H1 (cell line): ENCODE measurements around the gene HSPBP1. TPM values are rescaled to one million over a fixed set of nuclear protein-coding genes. Genes with fewer than 3 reads are reported as not detected.

Source experiments
- CTCF ChIA-PET: fragments of 300-600 bp; sonication (Branson Sonifier 250); formaldehyde crosslinking; loops from one replicate; lab custom pipeline; 2021; ENCODE audit not compliant: partially characterized antibody; lab: Charles Lee
- POLR2A ChIA-PET: fragments of 300-600 bp; sonication (Branson Sonifier 250); formaldehyde crosslinking; loops from one replicate; lab custom pipeline; 2021; ENCODE audit warnings: inconsistent platforms; ENCODE audit not compliant: partially characterized antibody; lab: Charles Lee
- DNase-seq, 2 experiments: peaks; one replicate each; pipeline versions ENCODE4 v3.0.0 to v3.0.0-alpha.2; 2010 to 2022; ENCODE audit warnings: low spot score in 2 of 2, low read depth in 1 of 2, mixed read lengths in 1 of 2
- FAIRE-seq: peaks from 2 replicates; lab custom pipeline; 2011; peaks lifted over from hg19 to GRCh38; lab: Jason Lieb, UNC
- H2AFZ ChIP-seq: 2 replicates; pipeline ENCODE4 v1.8.1; 2012; ENCODE audit warnings: low read length, inconsistent platforms
- H2AK5ac ChIP-seq: 2 replicates; pipeline ENCODE4 v1.6.1; 2013; ENCODE audit warnings: low read depth, low read length
- H2BK120ac ChIP-seq: replicated peaks from 2 replicates; pipeline ENCODE3; 2013; ENCODE audit warnings: low read depth, low read length, inconsistent platforms
- H2BK12ac ChIP-seq: 2 replicates; pipeline ENCODE4 v1.6.1; 2013; ENCODE audit warnings: low read depth, low read length
- H2BK15ac ChIP-seq: 2 replicates; pipeline ENCODE4 v1.6.1; 2013; ENCODE audit warnings: low read length
- H2BK20ac ChIP-seq: 2 replicates; pipeline ENCODE4 v1.6.1; 2013; ENCODE audit warnings: low read length
- H2BK5ac ChIP-seq: 2 replicates; pipeline ENCODE4 v1.6.1; 2013; ENCODE audit warnings: low read depth, low read length
- H3K14ac ChIP-seq: 2 replicates; pipeline ENCODE4 v1.6.1; 2013; ENCODE audit warnings: inconsistent platforms; ENCODE audit not compliant: insufficient read length
- H3K18ac ChIP-seq: 2 replicates; pipeline ENCODE4 v1.6.1; 2013; ENCODE audit warnings: low read length; ENCODE audit errors: extremely low read depth
- H3K23ac ChIP-seq: 2 replicates; pipeline ENCODE4 v1.6.1; 2013; ENCODE audit warnings: inconsistent platforms; ENCODE audit not compliant: insufficient read length
- H3K23me2 ChIP-seq: 2 replicates; pipeline ENCODE4 v1.6.1; 2013; ENCODE audit warnings: low read depth, low read length
- H3K27ac ChIP-seq: 2 replicates; pipeline ENCODE4 v1.6.1; 2011; ENCODE audit warnings: low read depth, low read length, inconsistent platforms
- H3K27me3 ChIP-seq, 4 experiments: replicated peaks in 1 of 4; 1 replicate in 1 of 4; 2 replicates in 3 of 4; pipeline versions ENCODE4 v1.6.1 to v1.8.1; 2011 to 2013; ENCODE audit warnings: low read length in 3 of 4, mild to moderate bottlenecking in 3 of 4, inconsistent platforms in 2 of 4, mixed read lengths in 2 of 4, moderate library complexity in 1 of 4; ENCODE audit not compliant: control insufficient read depth in 3 of 4, insufficient read depth in 3 of 4; ENCODE audit errors: extremely low read depth in 1 of 4
- H3K36me3 ChIP-seq, 4 experiments: 2 replicates each; pipeline versions ENCODE4 v1.6.1 to v1.8.1; 2011 to 2013; ENCODE audit warnings: mild to moderate bottlenecking in 4 of 4, low read length in 3 of 4, moderate library complexity in 2 of 4, control low read depth in 1 of 4, inconsistent platforms in 1 of 4; ENCODE audit not compliant: insufficient read depth in 4 of 4, control insufficient read depth in 2 of 4
- H3K4ac ChIP-seq: replicated peaks from 2 replicates; pipeline ENCODE3; 2013; ENCODE audit warnings: low read length, low read depth, mixed read lengths, inconsistent platforms; ENCODE audit not compliant: insufficient read length
- H3K4me1 ChIP-seq, 4 experiments: replicated peaks in 1 of 4; 1 replicate in 1 of 4; 2 replicates in 3 of 4; pipeline versions ENCODE4 v1.6.1 to v1.8.1; 2011 to 2013; ENCODE audit warnings: low read length in 3 of 4, inconsistent platforms in 2 of 4, mixed read lengths in 1 of 4; ENCODE audit not compliant: insufficient read depth in 4 of 4, control insufficient read depth in 3 of 4
- H3K4me2 ChIP-seq, 2 experiments: 2 replicates each; pipeline versions ENCODE4 v1.6.1 to v1.8.1; 2011 to 2013; ENCODE audit warnings: low read depth in 2 of 2, low read length in 2 of 2, control low read depth in 1 of 2, inconsistent platforms in 1 of 2, mild to moderate bottlenecking in 1 of 2; ENCODE audit not compliant: insufficient read depth in 1 of 2
- H3K4me3 ChIP-seq, 4 experiments: fragments of 200-600, 300-600 bp in 1 of 4; sonication (generic), shearing (Covaris generic), sonication (Bioruptor Twin) in 1 of 4; 2 replicates each; pipeline versions ENCODE4 v1.5.1 to v1.8.1; 2011 to 2016; ENCODE audit warnings: low read length in 4 of 4, low read depth in 3 of 4, control low read depth in 2 of 4, inconsistent platforms in 2 of 4, mild to moderate bottlenecking in 2 of 4, mixed read lengths in 1 of 4, moderate library complexity in 1 of 4; ENCODE audit not compliant: insufficient read depth in 2 of 4; ENCODE audit errors: extremely low read depth in 1 of 4
- H3K56ac ChIP-seq: replicated peaks from 2 replicates; pipeline ENCODE3; 2013; ENCODE audit warnings: low read depth, mild to moderate bottlenecking, mixed read lengths, low read length, inconsistent platforms; ENCODE audit not compliant: insufficient read length
- H3K79me1 ChIP-seq: 2 replicates; pipeline ENCODE4 v1.6.1; 2013; ENCODE audit warnings: low read depth, low read length, control low read depth
- H3K79me2 ChIP-seq, 2 experiments: 2 replicates each; pipeline versions ENCODE4 v1.6.1 to v1.8.1; 2012 to 2013; ENCODE audit warnings: low read length in 2 of 2, mild to moderate bottlenecking in 2 of 2, inconsistent platforms in 1 of 2; ENCODE audit not compliant: insufficient read depth in 2 of 2, control insufficient read depth in 1 of 2
- H3K9ac ChIP-seq, 4 experiments: replicated peaks in 1 of 4; 1 replicate in 1 of 4; 2 replicates in 3 of 4; pipeline versions ENCODE4 v1.6.1 to v1.8.1; 2011 to 2013; ENCODE audit warnings: low read depth in 3 of 4, low read length in 3 of 4, control low read depth in 2 of 4, mild to moderate bottlenecking in 2 of 4, moderate library complexity in 2 of 4, inconsistent platforms in 1 of 4; ENCODE audit errors: extremely low read depth in 1 of 4
- H3K9me3 ChIP-seq, 2 experiments: 2 replicates each; pipeline versions ENCODE4 v1.6.1 to v1.8.1; 2012 to 2013; ENCODE audit warnings: mild to moderate bottlenecking in 2 of 2, moderate library complexity in 2 of 2, control low read depth in 1 of 2, inconsistent platforms in 1 of 2, low read depth in 1 of 2, low read length in 1 of 2, mixed read lengths in 1 of 2; ENCODE audit not compliant: insufficient read depth in 2 of 2
- H4K20me1 ChIP-seq, 2 experiments: replicated peaks in 1 of 2; 2 replicates each; pipeline versions ENCODE3 to v1.8.1; 2011 to 2013; ENCODE audit warnings: inconsistent platforms in 2 of 2, low read length in 2 of 2, mild to moderate bottlenecking in 1 of 2; ENCODE audit not compliant: insufficient read depth in 2 of 2, control insufficient read depth in 1 of 2
- H4K5ac ChIP-seq: 2 replicates; pipeline ENCODE4 v1.6.1; 2013; ENCODE audit warnings: low read length, low read depth, mixed read lengths, inconsistent platforms; ENCODE audit not compliant: insufficient read length
- H4K8ac ChIP-seq: 2 replicates; pipeline ENCODE4 v1.8.0; 2013; ENCODE audit warnings: mild to moderate bottlenecking, moderate library complexity, low read length, inconsistent platforms; ENCODE audit not compliant: insufficient read depth; ENCODE audit errors: extremely low read depth
- H4K91ac ChIP-seq: replicated peaks from 2 replicates; pipeline ENCODE3; 2013; ENCODE audit warnings: low read length, mixed read lengths, inconsistent platforms; ENCODE audit not compliant: insufficient read length
- TEAD4 ChIP-seq: IDR thresholded peaks from 2 replicates; pipeline ENCODE4 v1.6.1; 2012; ENCODE audit warnings: low read depth, low read length, inconsistent platforms, mixed read lengths
- WGBS, 2 experiments: shearing (Covaris generic) in 1 of 2; methylation state at CpG; one replicate each; pipeline versions ENCODE4 v1.1.6 to v1.1.7; 2013 to 2015; ENCODE audit warnings: low lambda C conversion rate in 2 of 2, mixed read lengths in 2 of 2, inconsistent platforms in 1 of 2, low coverage in 1 of 2, missing lambda C conversion rate in 1 of 2; ENCODE audit not compliant: insufficient replicate concordance in 2 of 2, insufficient coverage in 1 of 2, insufficient read length in 1 of 2; ENCODE audit errors: extremely low coverage in 1 of 2, missing lambda C conversion rate in 1 of 2; 5-methylcytosine and 5-hydroxymethylcytosine counted together
- polyA plus RNA-seq, 7 experiments: library from polyadenylated mRNA; depleted of rRNA in 3 of 7; stranded (reverse) in 5 of 7; unstranded in 2 of 7; fragments of >200 nt in 5 of 7; fragments of 200-250 nt in 2 of 7; gene quantifications; 1 replicate in 5 of 7; 2 replicates in 1 of 7; 4 replicates in 1 of 7; pipeline versions ENCODE4 v1.2.1 to v1.2.3, GENCODE V29; 2011 to 2013; ENCODE audit warnings: missing spikeins in 2 of 7, mixed read lengths in 2 of 7
- total RNA-seq: library from RNA; stranded (reverse); fragmentation: NEBNext Ultra II Directional; extraction: Animal tissue kit (Norgen Biotek cat#: 25700); gene quantifications from 2 replicates; pipeline ENCODE4 v1.2.1, GENCODE V29; 2021
- TF ChIP-seq, protein P1 (sequence below): IDR thresholded peaks from 2 replicates; pipeline ENCODE4 v1.6.1; 2012; ENCODE audit warnings: inconsistent platforms

The HSPBP1 gene
- total and polyA plus RNA-seq, 2 of the 8 experiments (the other 6 are each of a cell fraction or from before 2014, with no cell fraction given) = 63.4 to 100 TPM

DNA sequence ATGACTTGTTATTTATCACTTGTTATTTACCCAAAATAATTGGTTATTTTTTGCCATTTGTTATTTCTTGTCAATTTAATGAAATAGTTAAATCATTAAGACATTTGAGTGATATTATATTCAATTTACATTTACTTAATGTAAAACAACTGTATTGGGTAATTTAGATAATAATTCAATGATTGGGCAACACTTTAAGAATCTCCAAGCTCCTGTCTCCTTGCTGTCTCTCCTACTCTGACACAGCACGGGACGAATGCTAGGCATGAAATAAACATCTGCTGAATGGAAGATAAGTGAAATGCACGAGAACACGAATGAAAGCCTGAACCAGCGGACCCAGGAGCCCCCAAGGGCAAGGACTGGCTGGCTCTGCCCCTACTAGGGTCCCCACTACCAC lies 15.4 kb downstream of the HSPBP1 start:
- Histone ChIP-seq H2AK5ac (no peak overlapping the region), H4K91ac (no peak overlapping the region), H3K56ac (no peak overlapping the region), H2BK15ac (no peak overlapping the region), H3K79me2 (peaks cover 0 to 6% of the 10 kb centered on the region in 2 experiments; a peak in 1 of 4 replicates), H2BK120ac (no peak overlapping the region), H2BK20ac (0 out of 2 replicates have a peak overlapping the region, but pooled peaks have one; percentile 48), H3K4me2 (no peak overlapping the region), H3K36me3 (no peaks in the 10 kb centered on the region), H3K9ac (no peak overlapping the region), H4K20me1 (peaks cover 0 to 4% of the 10 kb centered on the region in 2 experiments), H3K4ac (no peak overlapping the region), H3K9me3 (peaks cover 0 to 3% of the 10 kb centered on the region in 2 experiments; a peak in 3 of 4 replicates), H3K18ac (no peak overlapping the region), H4K8ac (no peak overlapping the region), H2BK5ac (no peak overlapping the region), H3K4me3 (no peak overlapping the region), H3K4me1 (peaks cover 0 to 3% (median 2%) of the 10 kb centered on the region in 4 experiments; a peak in 2 of 7 replicates), H3K27ac (no peak overlapping the region), H4K5ac (no peak overlapping the region), H3K79me1 (no peaks in the 10 kb centered on the region), H3K27me3 (no peaks in the 10 kb centered on the region), H3K23me2 (peaks cover 9% of the 10 kb centered on the region; the same call in 1 of the 2 replicates), H3K14ac (no peak overlapping the region), H2AFZ (no peak overlapping the region), H3K23ac (no peak overlapping the region), H2BK12ac (no peak overlapping the region)
- 97% methylated on average over 5 of the region's 5 CpGs; no CpG with 5 or more reads in 1 of the 2 experiments for WGBS, 2 experiments
- CTCF ChIA-PET = interaction anchor here (1.2 to 1.4 kb wide), 2 partner anchors 13 to 99 kb away, joined by 4 to 6 read pairs; no protein-coding TSS in a partner anchor
- DNase-seq = no peak
- TF ChIP-seq, protein P1, sequence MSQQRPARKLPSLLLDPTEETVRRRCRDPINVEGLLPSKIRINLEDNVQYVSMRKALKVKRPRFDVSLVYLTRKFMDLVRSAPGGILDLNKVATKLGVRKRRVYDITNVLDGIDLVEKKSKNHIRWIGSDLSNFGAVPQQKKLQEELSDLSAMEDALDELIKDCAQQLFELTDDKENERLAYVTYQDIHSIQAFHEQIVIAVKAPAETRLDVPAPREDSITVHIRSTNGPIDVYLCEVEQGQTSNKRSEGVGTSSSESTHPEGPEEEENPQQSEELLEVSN = no peak
- no peak for TF ChIP-seq TEAD4
- POLR2A ChIA-PET = interaction anchor here (1.7 kb wide), 1 partner anchor 143 kb away, joined by 5 read pairs; the partner anchor contains the start of gene UBE2S
- FAIRE-seq = no peak
